Brain microvascular endothelial cell (primary cell): ENCODE data around the gene ACSBG1.

Experiments used
- DNase-seq: peaks from one replicate; pipeline ENCODE4 v3.0.0-alpha.2; 2020
- H3K27ac ChIP-seq: fragments of 250-450 bp; sonication (Bioruptor Pico); 2 replicates; pipeline ENCODE4 v1.5.1; 2020; ENCODE audit warnings: mild to moderate bottlenecking, moderate library complexity
- H3K27me3 ChIP-seq: fragments of 250-450 bp; sonication (Bioruptor Pico); replicated peaks from 2 replicates; pipeline ENCODE4 v1.5.1; 2020; ENCODE audit warnings: mild to moderate bottlenecking
- H3K36me3 ChIP-seq: fragments of 250-450 bp; sonication (Bioruptor Pico); replicated peaks from 2 replicates; pipeline ENCODE4 v1.5.1; 2020; ENCODE audit warnings: mild to moderate bottlenecking
- H3K4me3 ChIP-seq: 2 replicates; pipeline ENCODE4 v1.5.1; 2011; ENCODE audit warnings: low read depth, mild to moderate bottlenecking, control low read depth, low read length, moderate library complexity
- CTCF ChIP-seq: IDR thresholded peaks from 2 replicates; pipeline ENCODE4 v1.5.1; 2011; ENCODE audit warnings: low read depth, mild to moderate bottlenecking, moderate library complexity, low read length, control low read depth, inconsistent platforms; ENCODE audit errors: missing control alignments
- in situ Hi-C: cut with HindIII; loops from 2 replicates; pipeline ENCODE4 v1.10.0; 2017; ENCODE audit warnings: low sequenced_read_pairs, low pct_ligation_motif_present

Gene ACSBG1

GRCh38 chr15:78234515-78235040, at the start of gene ACSBG1:
TSS of gene ACSBG1 (minus strand) at chr15:78234565. CDS start at chr15:78234501, 64 bp downstream.
- H3K27me3 ChIP-seq: peaks cover 10% of the 10 kb centered on the region
- H3K27ac ChIP-seq: no peak within 1 kb of the TSS
- no peak within 1 kb of the TSS for H3K4me3 ChIP-seq
- in situ Hi-C loops: no loop called here
- no peaks in the 10 kb centered on the region for H3K36me3 ChIP-seq
- DNase-seq: no peak
- no peak for TF ChIP-seq CTCF

- in situ Hi-C loops: no loop called here
- no peak for DNase-seq
- no peak overlapping the region for H3K27ac ChIP-seq
- H3K4me3 ChIP-seq: no peak overlapping the region
- H3K27me3 ChIP-seq: no peaks in the 10 kb centered on the region
- peaks cover 32% of the 10 kb centered on the region for H3K36me3 ChIP-seq
- TF ChIP-seq CTCF: no peak
Measured at GRCh38 chr15:78282324-78282723, 48.0 kb upstream of the ACSBG1 start.

- in situ Hi-C loops: no loop called here
- no peak for TF ChIP-seq CTCF
- peaks cover 25% of the 10 kb centered on the region for H3K36me3 ChIP-seq
Measured at GRCh38 chr15:78280319-78281072, 46.1 kb upstream of the ACSBG1 start.

GRCh38 chr15:78276064-78276943, 41.9 kb upstream of the ACSBG1 start:
- Histone ChIP-seq H3K4me3 (no peak overlapping the region), H3K36me3 (peaks cover 4% of the 10 kb centered on the region), H3K27ac (no peak overlapping the region), H3K27me3 (no peaks in the 10 kb centered on the region)
- DNase-seq: no peak
- in situ Hi-C loops: no loop called here
- TF ChIP-seq CTCF: no peak

More at GRCh38 chr15:78280319-78281072, 46.1 kb upstream of the ACSBG1 start:
- DNase-seq: no peak
- H3K4me3 ChIP-seq: no peak overlapping the region
- no peaks in the 10 kb centered on the region for H3K27me3 ChIP-seq
- H3K27ac ChIP-seq: no peak overlapping the region

GRCh38 chr15:78274994-78275393, 40.6 kb upstream of the ACSBG1 start:
- no peak for TF ChIP-seq CTCF
- Histone ChIP-seq H3K27me3 (no peaks in the 10 kb centered on the region), H3K27ac (no peak overlapping the region), H3K4me3 (no peak overlapping the region), H3K36me3 (peaks cover 2% of the 10 kb centered on the region)
- DNase-seq: no peak
- in situ Hi-C loops: no loop called here
